ENCODE results near the gene HFM1. TPM values are rescaled to one million over a fixed set of nuclear protein-coding genes. Genes with fewer than 3 reads are reported as not detected.
"Not testable (repeated sequence)": the region's sequence is repeated elsewhere in the genome, so short reads cannot be mapped to it uniquely, and the experiment has no call there.

HFM1 gene, protein sequence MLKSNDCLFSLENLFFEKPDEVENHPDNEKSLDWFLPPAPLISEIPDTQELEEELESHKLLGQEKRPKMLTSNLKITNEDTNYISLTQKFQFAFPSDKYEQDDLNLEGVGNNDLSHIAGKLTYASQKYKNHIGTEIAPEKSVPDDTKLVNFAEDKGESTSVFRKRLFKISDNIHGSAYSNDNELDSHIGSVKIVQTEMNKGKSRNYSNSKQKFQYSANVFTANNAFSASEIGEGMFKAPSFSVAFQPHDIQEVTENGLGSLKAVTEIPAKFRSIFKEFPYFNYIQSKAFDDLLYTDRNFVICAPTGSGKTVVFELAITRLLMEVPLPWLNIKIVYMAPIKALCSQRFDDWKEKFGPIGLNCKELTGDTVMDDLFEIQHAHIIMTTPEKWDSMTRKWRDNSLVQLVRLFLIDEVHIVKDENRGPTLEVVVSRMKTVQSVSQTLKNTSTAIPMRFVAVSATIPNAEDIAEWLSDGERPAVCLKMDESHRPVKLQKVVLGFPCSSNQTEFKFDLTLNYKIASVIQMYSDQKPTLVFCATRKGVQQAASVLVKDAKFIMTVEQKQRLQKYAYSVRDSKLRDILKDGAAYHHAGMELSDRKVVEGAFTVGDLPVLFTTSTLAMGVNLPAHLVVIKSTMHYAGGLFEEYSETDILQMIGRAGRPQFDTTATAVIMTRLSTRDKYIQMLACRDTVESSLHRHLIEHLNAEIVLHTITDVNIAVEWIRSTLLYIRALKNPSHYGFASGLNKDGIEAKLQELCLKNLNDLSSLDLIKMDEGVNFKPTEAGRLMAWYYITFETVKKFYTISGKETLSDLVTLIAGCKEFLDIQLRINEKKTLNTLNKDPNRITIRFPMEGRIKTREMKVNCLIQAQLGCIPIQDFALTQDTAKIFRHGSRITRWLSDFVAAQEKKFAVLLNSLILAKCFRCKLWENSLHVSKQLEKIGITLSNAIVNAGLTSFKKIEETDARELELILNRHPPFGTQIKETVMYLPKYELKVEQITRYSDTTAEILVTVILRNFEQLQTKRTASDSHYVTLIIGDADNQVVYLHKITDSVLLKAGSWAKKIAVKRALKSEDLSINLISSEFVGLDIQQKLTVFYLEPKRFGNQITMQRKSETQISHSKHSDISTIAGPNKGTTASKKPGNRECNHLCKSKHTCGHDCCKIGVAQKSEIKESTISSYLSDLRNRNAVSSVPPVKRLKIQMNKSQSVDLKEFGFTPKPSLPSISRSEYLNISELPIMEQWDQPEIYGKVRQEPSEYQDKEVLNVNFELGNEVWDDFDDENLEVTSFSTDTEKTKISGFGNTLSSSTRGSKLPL (N-terminal part only)
- 1 to 10 TPM; 5.1 to 9.5 (median 8.2) TPM for polyA plus RNA-seq (ENCODE audit: insufficient read length in 4 of 4)

DNA sequence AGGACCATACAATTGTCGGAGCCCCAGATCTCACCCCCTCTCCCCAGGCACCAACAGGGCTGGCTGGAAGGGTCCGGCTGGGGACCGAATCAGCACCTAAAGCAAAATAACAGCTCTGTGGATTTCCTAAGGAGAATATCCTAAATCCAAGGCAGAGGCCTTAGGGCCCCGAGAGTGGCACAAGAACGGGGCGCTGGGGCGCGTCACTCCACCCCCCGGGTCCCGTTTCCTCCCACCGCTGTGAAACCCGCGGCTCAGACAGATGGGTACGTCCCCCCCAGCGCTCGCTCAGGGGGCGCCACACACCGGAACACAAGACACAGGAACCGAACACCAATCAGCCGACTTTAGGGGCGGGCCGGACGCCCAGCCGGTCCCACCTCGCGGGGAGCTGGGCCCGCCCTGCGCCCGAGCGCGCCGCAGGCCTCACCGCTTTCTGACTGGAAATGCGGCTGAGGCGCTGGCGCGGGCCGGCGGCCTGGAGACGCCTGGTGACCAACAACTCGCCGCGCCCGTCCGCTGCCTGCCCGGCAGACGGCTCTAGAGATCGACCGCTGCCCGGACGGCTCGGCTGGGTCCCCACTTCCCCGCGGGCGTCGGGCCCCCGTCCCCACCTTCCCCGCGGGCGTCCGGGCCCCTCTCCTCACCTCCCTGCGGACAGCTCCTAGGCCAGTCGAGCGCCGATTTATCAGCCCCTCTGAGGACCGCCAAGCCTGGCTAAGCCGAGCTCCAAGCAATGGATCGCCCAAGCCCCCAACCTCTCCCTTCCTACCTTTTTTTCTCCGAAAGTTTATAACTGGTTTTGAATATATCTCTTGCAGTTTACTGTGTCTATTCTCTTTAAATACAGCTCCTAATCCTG lies at the start of gene HFM1:
Gene HFM1, minus strand, starts transcription at position 687 of the 862 bp plus-strand sequence. CDS start 3,755 bp downstream, outside the sequence.
- peak; percentile 75 to 78 (median 76) for DNase-seq (ENCODE audit: low read depth in 4 of 4, low spot score in 3 of 4)

- no peak for DNase-seq (ENCODE audit: low read depth in 4 of 4, low spot score in 3 of 4)
These were observed 49.5 kb upstream of the HFM1 start for GRCh38 chr1:91454136-91454535.

DNA sequence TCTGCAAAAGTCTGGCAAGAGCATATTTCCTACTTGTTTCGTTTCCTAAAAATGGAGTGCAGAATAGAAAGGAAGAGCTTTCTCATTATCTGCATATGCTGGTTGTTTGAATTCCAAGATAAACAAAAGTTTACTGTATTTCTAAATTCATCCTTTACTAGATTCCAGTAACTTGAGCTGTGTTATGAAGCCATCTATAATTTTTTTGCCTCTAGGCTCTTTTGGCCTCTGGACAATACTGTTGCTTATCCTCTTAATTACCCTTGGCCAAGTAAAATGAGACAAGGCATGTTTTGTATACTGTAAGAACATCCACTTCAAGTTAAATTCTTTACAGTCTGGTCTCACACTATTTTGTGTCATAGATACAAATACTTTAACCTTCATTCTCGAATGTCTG lies 45.6 kb upstream of the HFM1 start:
- DNase-seq (ENCODE audit: low read depth in 4 of 4, low spot score in 3 of 4) = no peak

DNA sequence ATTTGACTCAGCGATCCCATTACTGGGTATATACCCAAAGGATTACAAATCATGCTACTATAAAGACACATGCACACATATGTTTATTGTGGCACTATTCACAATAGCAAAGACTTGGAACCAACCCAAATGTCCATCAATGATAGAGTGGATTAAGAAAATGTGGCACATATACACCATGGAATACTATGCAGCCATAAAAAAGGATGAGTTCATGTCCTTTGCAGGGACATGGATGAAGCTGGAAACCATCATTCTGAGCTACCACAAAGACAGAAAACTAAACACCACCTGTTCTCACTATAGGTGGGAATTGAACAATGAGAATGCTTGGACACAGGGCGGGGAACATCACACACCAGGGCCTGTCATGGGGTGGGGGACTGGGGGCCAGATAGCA lies 43.1 kb upstream of the HFM1 start:
- DNase-seq (ENCODE audit: low read depth in 4 of 4, low spot score in 3 of 4) = not testable (repeated sequence)

DNA sequence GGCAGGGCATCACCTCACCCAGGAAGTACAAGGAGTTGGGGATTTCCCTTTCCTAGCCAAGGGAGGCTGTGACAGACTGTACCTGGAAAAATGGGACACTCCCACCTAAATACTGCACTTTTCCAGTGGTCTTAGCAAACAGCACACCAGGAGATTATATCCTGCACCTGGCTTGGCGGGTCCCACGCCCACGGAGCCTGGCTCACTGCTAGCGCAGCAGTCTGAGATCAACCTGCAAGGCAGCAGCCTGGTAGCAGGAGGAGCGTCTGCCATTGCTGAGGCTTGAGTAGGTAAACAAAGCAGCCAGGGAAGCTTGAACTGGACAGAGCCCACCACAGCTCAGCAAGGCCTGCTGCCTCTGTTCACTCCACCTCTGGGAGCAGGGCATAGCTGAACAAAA lies 37.3 kb upstream of the HFM1 start:
- DNase-seq (ENCODE audit: low read depth in 4 of 4, low spot score in 3 of 4) = not testable (repeated sequence)

- no peak for DNase-seq (ENCODE audit: low read depth in 4 of 4, low spot score in 3 of 4)
These were observed 36.2 kb upstream of the HFM1 start for GRCh38 chr1:91440847-91441246.

DNA sequence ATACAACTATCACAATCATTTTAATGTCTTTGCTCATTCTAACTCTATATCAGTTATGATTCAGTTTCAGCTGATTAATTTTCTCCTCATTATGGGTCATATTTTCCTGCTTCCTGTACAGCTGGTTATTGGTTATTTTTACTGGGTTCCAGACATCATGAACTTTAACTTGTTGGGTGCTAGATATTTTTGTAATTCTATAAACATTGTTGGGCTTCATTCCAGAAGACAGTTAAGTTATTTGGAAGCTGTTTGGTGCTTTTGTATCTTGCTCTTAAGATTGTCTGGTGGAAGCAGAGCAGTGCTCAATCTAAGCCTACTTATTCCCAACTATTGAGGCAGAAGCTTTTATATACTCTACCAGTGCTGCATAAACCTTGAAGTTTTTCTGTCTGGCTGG lies 34.4 kb upstream of the HFM1 start:
- DNase-seq (ENCODE audit: low read depth in 4 of 4, low spot score in 3 of 4) = no peak

DNA sequence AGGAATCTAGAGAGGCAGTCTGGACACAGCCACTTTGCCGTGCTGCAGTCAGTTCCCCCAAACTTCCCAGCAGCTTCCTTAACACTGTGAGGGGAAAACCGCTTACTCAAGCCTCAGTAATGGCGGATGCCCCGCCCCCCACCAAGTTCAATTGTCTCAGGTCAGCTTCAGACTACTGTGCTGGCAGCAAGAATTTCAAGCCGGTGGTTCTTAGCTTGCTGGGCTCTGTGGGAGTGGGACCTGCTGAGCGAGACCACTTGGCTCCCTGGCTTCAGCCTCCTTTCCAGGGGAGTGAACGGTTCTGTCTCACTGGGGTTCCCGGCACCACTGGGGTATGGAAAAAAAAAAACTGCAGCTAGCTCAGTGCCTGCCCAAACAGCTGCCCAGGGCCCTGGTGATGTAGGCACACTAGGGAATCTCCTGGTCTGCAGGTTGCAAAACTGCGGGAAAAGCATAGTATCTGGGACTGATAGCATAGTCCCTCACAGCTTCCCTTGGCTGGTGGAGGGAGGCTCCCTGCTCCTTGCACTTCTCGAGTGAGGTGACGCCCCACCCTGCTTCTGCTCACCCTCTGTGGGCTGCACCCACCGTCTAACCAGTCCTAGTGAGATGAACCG lies 23.7 kb upstream of the HFM1 start:
- DNase-seq (ENCODE audit: low read depth in 4 of 4, low spot score in 3 of 4) = no peak

DNA sequence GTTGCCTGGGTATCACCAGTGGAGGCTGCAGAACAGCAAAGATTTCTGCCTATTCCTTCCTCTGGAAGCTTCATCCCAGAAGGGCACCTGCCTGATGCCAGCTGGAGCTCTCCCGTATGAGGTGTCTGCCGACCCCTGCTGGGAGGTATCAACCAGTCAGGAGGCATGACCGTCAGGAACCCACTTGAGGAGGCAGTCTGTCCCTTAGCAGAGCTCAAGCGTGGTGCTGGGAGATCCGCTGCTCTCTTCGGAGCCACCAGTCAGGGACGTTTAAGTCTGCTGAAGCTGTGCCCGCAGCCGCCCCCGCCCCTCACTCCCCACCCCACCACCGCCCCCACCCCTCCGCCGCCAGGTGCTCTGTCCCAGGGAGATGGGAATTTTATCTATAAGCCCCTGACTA lies 23.1 kb upstream of the HFM1 start:
- DNase-seq (ENCODE audit: low read depth in 4 of 4, low spot score in 3 of 4) = no peak

DNA sequence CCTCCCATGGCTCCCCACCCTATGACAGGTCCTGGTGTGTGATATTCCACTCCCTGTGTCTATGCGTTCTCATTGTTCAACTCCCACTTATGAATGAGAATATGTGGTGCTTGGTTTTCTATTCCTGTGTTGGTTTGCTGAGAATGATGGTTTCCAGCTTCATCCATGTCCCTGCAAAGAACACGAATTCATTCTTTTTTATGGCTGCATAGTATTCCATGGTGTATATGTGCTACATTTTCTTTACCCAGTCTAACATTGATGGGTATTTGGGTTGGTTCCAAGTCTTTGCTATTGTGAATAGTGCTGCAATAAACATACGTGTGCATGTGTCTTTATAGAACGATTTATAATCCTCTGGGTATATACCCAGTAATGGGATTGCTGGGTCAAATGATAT lies 17.9 kb upstream of the HFM1 start:
- DNase-seq (ENCODE audit: low read depth in 4 of 4, low spot score in 3 of 4) = not testable (repeated sequence)

DNA sequence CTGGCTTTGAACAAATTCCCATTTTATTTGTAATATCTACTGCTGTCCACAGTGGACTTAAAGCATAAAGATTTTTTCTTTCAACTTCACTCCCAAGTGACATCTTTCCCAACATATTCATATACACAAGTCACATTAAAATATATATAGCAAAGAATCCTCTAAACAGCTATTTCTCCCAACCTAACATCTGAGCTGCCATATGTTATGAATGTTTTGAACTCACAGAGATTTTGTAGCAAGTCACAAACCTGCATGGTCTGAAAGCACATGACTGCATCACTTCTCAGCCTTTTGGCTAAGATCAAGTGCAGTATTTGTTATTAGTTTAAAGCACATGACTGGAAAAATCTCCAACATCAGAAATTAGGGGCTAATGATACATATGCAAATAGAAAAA lies 7.7 kb upstream of the HFM1 start:
- no peak for DNase-seq (ENCODE audit: low read depth in 4 of 4, low spot score in 3 of 4)

DNA sequence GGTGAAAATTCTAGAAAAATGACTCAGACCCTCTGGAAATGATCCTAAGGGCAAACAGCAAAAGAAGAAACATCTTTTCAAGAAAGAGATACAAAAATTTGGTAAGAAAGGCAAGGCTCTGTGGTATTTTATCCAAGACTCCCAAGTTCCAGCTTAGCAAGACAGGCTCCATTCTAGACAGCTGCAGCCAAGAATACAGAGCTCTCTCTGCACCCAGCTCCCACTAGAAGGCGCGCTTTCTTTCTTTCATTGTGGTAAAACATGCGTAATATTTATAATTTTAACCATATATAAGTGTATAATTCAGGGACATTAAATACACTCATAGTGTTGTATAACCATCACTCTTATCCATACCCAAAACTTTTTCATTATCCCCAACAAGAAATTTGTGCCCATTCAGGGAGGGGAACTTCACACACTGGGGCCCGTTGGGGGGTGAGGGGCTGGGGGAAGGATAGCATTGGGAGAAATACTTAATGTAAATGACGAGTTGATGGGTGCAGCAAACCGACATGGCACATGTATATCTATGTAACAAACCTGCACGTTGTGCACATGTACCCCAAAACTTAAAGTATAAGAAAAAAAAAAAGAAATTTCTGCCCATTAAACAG lies 2.2 kb upstream of the HFM1 start:
- no peak for DNase-seq (ENCODE audit: low read depth in 4 of 4, low spot score in 3 of 4)

DNA sequence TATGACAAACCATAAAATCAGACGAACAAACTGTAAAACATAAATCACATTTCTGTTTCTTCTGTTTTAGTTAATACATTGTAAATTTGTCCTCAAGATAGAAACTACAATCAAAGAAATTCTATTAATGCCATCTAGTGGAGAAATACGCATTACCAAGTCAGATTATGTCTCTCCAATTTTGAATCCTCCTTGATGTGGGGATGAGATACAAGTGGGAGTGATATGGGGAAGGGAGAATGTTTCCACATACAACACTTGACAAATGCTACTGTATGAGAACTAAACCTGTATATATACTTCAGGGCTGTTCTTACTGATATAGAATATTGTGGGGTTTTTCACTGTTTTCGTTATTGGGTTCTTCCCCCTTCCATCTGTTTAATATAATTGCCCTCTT lies 2.6 kb downstream of the HFM1 start:
- DNase-seq (ENCODE audit: low read depth in 4 of 4, low spot score in 3 of 4) = no peak

GRCh38 chr1:91400133-91400725 lies 4.4 kb downstream of the HFM1 start:
- DNase-seq (ENCODE audit: low read depth in 4 of 4, low spot score in 3 of 4) = no peak

DNA sequence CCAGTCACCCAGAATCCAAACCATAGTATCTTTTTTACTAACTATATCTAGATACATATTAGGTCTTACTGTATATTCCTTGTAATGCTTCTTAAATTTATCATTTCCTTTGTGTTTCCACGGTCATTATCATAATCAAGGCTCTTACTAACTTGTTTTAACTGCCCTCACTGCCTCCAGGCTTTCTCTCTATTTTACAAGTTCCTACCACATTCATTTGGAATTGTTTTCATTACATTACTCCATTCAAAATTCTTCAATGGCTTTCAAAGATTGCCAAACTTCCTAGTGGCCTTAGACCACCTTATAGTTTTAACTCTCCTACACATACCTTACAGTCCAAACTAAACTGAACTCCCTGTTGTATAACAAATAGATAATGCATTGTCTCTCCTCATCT lies 6.3 kb downstream of the HFM1 start:
- no peak for DNase-seq (ENCODE audit: low read depth in 4 of 4, low spot score in 3 of 4)

GRCh38 chr1:91397605-91398004 lies 7.0 kb downstream of the HFM1 start:
- no peak for DNase-seq (ENCODE audit: low read depth in 4 of 4, low spot score in 3 of 4)

DNA sequence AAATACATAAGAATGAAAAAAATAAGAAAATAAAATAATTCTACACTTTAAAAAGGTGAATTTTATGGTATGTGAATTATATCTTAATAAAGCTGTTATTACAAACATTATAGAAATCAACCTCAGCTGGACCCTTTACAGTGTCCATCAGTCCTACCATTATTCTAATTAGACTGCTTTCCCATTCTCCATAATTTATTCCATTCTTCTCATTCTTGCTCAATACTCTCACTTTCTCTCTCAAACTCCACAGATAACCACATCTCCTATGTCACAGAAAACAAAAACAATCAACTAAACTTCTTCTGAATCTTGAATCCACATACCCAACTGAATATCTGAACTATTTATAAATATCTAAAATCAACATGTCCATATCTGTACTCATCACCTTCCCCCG lies 11.6 kb downstream of the HFM1 start:
- no peak for DNase-seq (ENCODE audit: low read depth in 4 of 4, low spot score in 3 of 4)

DNA sequence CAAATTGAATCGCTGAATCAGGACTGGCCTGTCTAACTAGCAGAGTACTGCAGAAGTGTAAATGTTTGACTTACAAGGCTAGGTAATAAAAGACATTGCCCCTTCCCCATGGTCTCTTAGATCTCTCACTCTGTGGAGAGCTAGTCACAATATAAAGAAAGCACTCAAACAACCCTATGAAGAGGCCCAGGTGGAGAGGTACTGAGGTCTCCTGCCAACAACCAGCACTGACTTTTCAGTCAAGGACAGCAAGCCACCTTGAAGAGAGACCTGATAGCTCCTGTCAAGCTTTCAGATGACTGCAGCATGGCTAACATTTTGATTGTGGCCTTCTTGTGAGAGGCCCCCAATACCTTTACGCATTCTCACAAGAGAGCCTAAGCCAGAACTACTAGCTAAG lies 18.5 kb downstream of the HFM1 start:
- no peak for DNase-seq (ENCODE audit: low read depth in 4 of 4, low spot score in 3 of 4)

DNA sequence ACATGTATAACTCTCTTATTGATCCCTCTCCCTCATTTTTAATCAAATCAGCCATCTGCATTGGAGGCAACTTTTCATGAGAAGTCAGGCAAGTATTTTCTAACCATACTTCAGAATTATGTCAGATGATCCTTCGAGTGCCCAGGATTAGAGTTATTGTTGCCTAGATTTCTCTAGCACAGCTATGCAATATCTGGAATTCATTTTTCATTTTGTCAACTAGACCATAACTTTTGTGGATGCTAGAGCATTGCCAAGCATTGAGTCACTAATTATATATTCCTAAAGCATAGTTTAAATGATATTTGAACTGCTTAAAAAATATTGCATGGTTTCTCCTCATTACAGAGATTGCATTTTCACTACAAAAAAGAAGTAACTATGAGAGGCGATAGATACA lies 21.2 kb downstream of the HFM1 start:
- DNase-seq (ENCODE audit: low read depth in 4 of 4, low spot score in 3 of 4) = no peak

Measured in left renal pelvis (tissue), 4 donors.